H1 (cell line): ENCODE data around the gene ISG15. TPM values are rescaled to one million over a fixed set of nuclear protein-coding genes. Genes with fewer than 3 reads are reported as not detected.

ENCODE experiments used
- CTCF ChIA-PET: fragments of 300-600 bp; sonication (Branson Sonifier 250); formaldehyde crosslinking; loops from one replicate; lab custom pipeline; 2021; ENCODE audit not compliant: partially characterized antibody; lab: Charles Lee
- POLR2A ChIA-PET: fragments of 300-600 bp; sonication (Branson Sonifier 250); formaldehyde crosslinking; loops from one replicate; lab custom pipeline; 2021; ENCODE audit warnings: inconsistent platforms; ENCODE audit not compliant: partially characterized antibody; lab: Charles Lee
- DNase-seq, 2 experiments: peaks; one replicate each; pipeline versions ENCODE4 v3.0.0 to v3.0.0-alpha.2; 2010 to 2022; ENCODE audit warnings: low spot score in 2 of 2, low read depth in 1 of 2, mixed read lengths in 1 of 2
- FAIRE-seq: peaks from 2 replicates; lab custom pipeline; 2011; peaks lifted over from hg19 to GRCh38; lab: Jason Lieb, UNC
- H2AFZ ChIP-seq: 2 replicates; pipeline ENCODE4 v1.8.1; 2012; ENCODE audit warnings: low read length, inconsistent platforms
- H2AK5ac ChIP-seq: 2 replicates; pipeline ENCODE4 v1.6.1; 2013; ENCODE audit warnings: low read depth, low read length
- H2BK120ac ChIP-seq: replicated peaks from 2 replicates; pipeline ENCODE3; 2013; ENCODE audit warnings: low read depth, low read length, inconsistent platforms
- H2BK12ac ChIP-seq: 2 replicates; pipeline ENCODE4 v1.6.1; 2013; ENCODE audit warnings: low read depth, low read length
- H2BK15ac ChIP-seq: 2 replicates; pipeline ENCODE4 v1.6.1; 2013; ENCODE audit warnings: low read length
- H2BK20ac ChIP-seq: 2 replicates; pipeline ENCODE4 v1.6.1; 2013; ENCODE audit warnings: low read length
- H2BK5ac ChIP-seq: 2 replicates; pipeline ENCODE4 v1.6.1; 2013; ENCODE audit warnings: low read depth, low read length
- H3K14ac ChIP-seq: 2 replicates; pipeline ENCODE4 v1.6.1; 2013; ENCODE audit warnings: inconsistent platforms; ENCODE audit not compliant: insufficient read length
- H3K18ac ChIP-seq: 2 replicates; pipeline ENCODE4 v1.6.1; 2013; ENCODE audit warnings: low read length; ENCODE audit errors: extremely low read depth
- H3K23ac ChIP-seq: 2 replicates; pipeline ENCODE4 v1.6.1; 2013; ENCODE audit warnings: inconsistent platforms; ENCODE audit not compliant: insufficient read length
- H3K23me2 ChIP-seq: 2 replicates; pipeline ENCODE4 v1.6.1; 2013; ENCODE audit warnings: low read depth, low read length
- H3K27ac ChIP-seq: 2 replicates; pipeline ENCODE4 v1.6.1; 2011; ENCODE audit warnings: low read depth, low read length, inconsistent platforms
- H3K27me3 ChIP-seq, 4 experiments: replicated peaks in 1 of 4; 1 replicate in 1 of 4; 2 replicates in 3 of 4; pipeline versions ENCODE4 v1.6.1 to v1.8.1; 2011 to 2013; ENCODE audit warnings: low read length in 3 of 4, mild to moderate bottlenecking in 3 of 4, inconsistent platforms in 2 of 4, mixed read lengths in 2 of 4, moderate library complexity in 1 of 4; ENCODE audit not compliant: control insufficient read depth in 3 of 4, insufficient read depth in 3 of 4; ENCODE audit errors: extremely low read depth in 1 of 4
- H3K36me3 ChIP-seq, 4 experiments: 2 replicates each; pipeline versions ENCODE4 v1.6.1 to v1.8.1; 2011 to 2013; ENCODE audit warnings: mild to moderate bottlenecking in 4 of 4, low read length in 3 of 4, moderate library complexity in 2 of 4, control low read depth in 1 of 4, inconsistent platforms in 1 of 4; ENCODE audit not compliant: insufficient read depth in 4 of 4, control insufficient read depth in 2 of 4
- H3K4ac ChIP-seq: replicated peaks from 2 replicates; pipeline ENCODE3; 2013; ENCODE audit warnings: low read length, low read depth, mixed read lengths, inconsistent platforms; ENCODE audit not compliant: insufficient read length
- H3K4me1 ChIP-seq, 4 experiments: replicated peaks in 1 of 4; 1 replicate in 1 of 4; 2 replicates in 3 of 4; pipeline versions ENCODE4 v1.6.1 to v1.8.1; 2011 to 2013; ENCODE audit warnings: low read length in 3 of 4, inconsistent platforms in 2 of 4, mixed read lengths in 1 of 4; ENCODE audit not compliant: insufficient read depth in 4 of 4, control insufficient read depth in 3 of 4
- H3K4me2 ChIP-seq, 2 experiments: 2 replicates each; pipeline versions ENCODE4 v1.6.1 to v1.8.1; 2011 to 2013; ENCODE audit warnings: low read depth in 2 of 2, low read length in 2 of 2, control low read depth in 1 of 2, inconsistent platforms in 1 of 2, mild to moderate bottlenecking in 1 of 2; ENCODE audit not compliant: insufficient read depth in 1 of 2
- H3K4me3 ChIP-seq, 4 experiments: fragments of 200-600, 300-600 bp in 1 of 4; sonication (generic), shearing (Covaris generic), sonication (Bioruptor Twin) in 1 of 4; 2 replicates each; pipeline versions ENCODE4 v1.5.1 to v1.8.1; 2011 to 2016; ENCODE audit warnings: low read length in 4 of 4, low read depth in 3 of 4, control low read depth in 2 of 4, inconsistent platforms in 2 of 4, mild to moderate bottlenecking in 2 of 4, mixed read lengths in 1 of 4, moderate library complexity in 1 of 4; ENCODE audit not compliant: insufficient read depth in 2 of 4; ENCODE audit errors: extremely low read depth in 1 of 4
- H3K56ac ChIP-seq: replicated peaks from 2 replicates; pipeline ENCODE3; 2013; ENCODE audit warnings: low read depth, mild to moderate bottlenecking, mixed read lengths, low read length, inconsistent platforms; ENCODE audit not compliant: insufficient read length
- H3K79me1 ChIP-seq: 2 replicates; pipeline ENCODE4 v1.6.1; 2013; ENCODE audit warnings: low read depth, low read length, control low read depth
- H3K79me2 ChIP-seq, 2 experiments: 2 replicates each; pipeline versions ENCODE4 v1.6.1 to v1.8.1; 2012 to 2013; ENCODE audit warnings: low read length in 2 of 2, mild to moderate bottlenecking in 2 of 2, inconsistent platforms in 1 of 2; ENCODE audit not compliant: insufficient read depth in 2 of 2, control insufficient read depth in 1 of 2
- H3K9ac ChIP-seq, 4 experiments: replicated peaks in 1 of 4; 1 replicate in 1 of 4; 2 replicates in 3 of 4; pipeline versions ENCODE4 v1.6.1 to v1.8.1; 2011 to 2013; ENCODE audit warnings: low read depth in 3 of 4, low read length in 3 of 4, control low read depth in 2 of 4, mild to moderate bottlenecking in 2 of 4, moderate library complexity in 2 of 4, inconsistent platforms in 1 of 4; ENCODE audit errors: extremely low read depth in 1 of 4
- H3K9me3 ChIP-seq, 2 experiments: 2 replicates each; pipeline versions ENCODE4 v1.6.1 to v1.8.1; 2012 to 2013; ENCODE audit warnings: mild to moderate bottlenecking in 2 of 2, moderate library complexity in 2 of 2, control low read depth in 1 of 2, inconsistent platforms in 1 of 2, low read depth in 1 of 2, low read length in 1 of 2, mixed read lengths in 1 of 2; ENCODE audit not compliant: insufficient read depth in 2 of 2
- H4K20me1 ChIP-seq, 2 experiments: replicated peaks in 1 of 2; 2 replicates each; pipeline versions ENCODE3 to v1.8.1; 2011 to 2013; ENCODE audit warnings: inconsistent platforms in 2 of 2, low read length in 2 of 2, mild to moderate bottlenecking in 1 of 2; ENCODE audit not compliant: insufficient read depth in 2 of 2, control insufficient read depth in 1 of 2
- H4K5ac ChIP-seq: 2 replicates; pipeline ENCODE4 v1.6.1; 2013; ENCODE audit warnings: low read length, low read depth, mixed read lengths, inconsistent platforms; ENCODE audit not compliant: insufficient read length
- H4K8ac ChIP-seq: 2 replicates; pipeline ENCODE4 v1.8.0; 2013; ENCODE audit warnings: mild to moderate bottlenecking, moderate library complexity, low read length, inconsistent platforms; ENCODE audit not compliant: insufficient read depth; ENCODE audit errors: extremely low read depth
- H4K91ac ChIP-seq: replicated peaks from 2 replicates; pipeline ENCODE3; 2013; ENCODE audit warnings: low read length, mixed read lengths, inconsistent platforms; ENCODE audit not compliant: insufficient read length
- EZH2 ChIP-seq: fragments of 200-600 bp; sonication (generic); IDR thresholded peaks from 2 replicates; pipeline ENCODE4 v1.7.1; 2012; ENCODE audit warnings: low read depth, mild to moderate bottlenecking, moderate library complexity, low read length, inconsistent platforms; ENCODE audit not compliant: severe bottlenecking
- FOSL1 ChIP-seq: IDR thresholded peaks from 2 replicates; pipeline ENCODE4 v1.6.1; 2011; ENCODE audit warnings: mild to moderate bottlenecking, low read depth, low read length, moderate library complexity; ENCODE audit not compliant: insufficient read depth
- MAFK ChIP-seq: IDR thresholded peaks from 2 replicates; pipeline ENCODE4 v1.6.1; 2012; ENCODE audit warnings: low read depth, mild to moderate bottlenecking, improper control_type of control experiment, low read length
- POU5F1 ChIP-seq: IDR thresholded peaks from 2 replicates; pipeline ENCODE4 v1.6.1; 2011; ENCODE audit warnings: low read depth, mild to moderate bottlenecking, low read length, moderate library complexity
- SIX5 ChIP-seq: IDR thresholded peaks from 2 replicates; pipeline ENCODE4 v1.6.1; 2011; ENCODE audit warnings: mild to moderate bottlenecking, low read depth, low read length
- WGBS, 2 experiments: shearing (Covaris generic) in 1 of 2; methylation state at CpG; one replicate each; pipeline versions ENCODE4 v1.1.6 to v1.1.7; 2013 to 2015; ENCODE audit warnings: low lambda C conversion rate in 2 of 2, mixed read lengths in 2 of 2, inconsistent platforms in 1 of 2, low coverage in 1 of 2, missing lambda C conversion rate in 1 of 2; ENCODE audit not compliant: insufficient replicate concordance in 2 of 2, insufficient coverage in 1 of 2, insufficient read length in 1 of 2; ENCODE audit errors: extremely low coverage in 1 of 2, missing lambda C conversion rate in 1 of 2; 5-methylcytosine and 5-hydroxymethylcytosine counted together
- polyA plus RNA-seq, 7 experiments: library from polyadenylated mRNA; depleted of rRNA in 3 of 7; stranded (reverse) in 5 of 7; unstranded in 2 of 7; fragments of >200 nt in 5 of 7; fragments of 200-250 nt in 2 of 7; gene quantifications; 1 replicate in 5 of 7; 2 replicates in 1 of 7; 4 replicates in 1 of 7; pipeline versions ENCODE4 v1.2.1 to v1.2.3, GENCODE V29; 2011 to 2013; ENCODE audit warnings: missing spikeins in 2 of 7, mixed read lengths in 2 of 7
- total RNA-seq: library from RNA; stranded (reverse); fragmentation: NEBNext Ultra II Directional; extraction: Animal tissue kit (Norgen Biotek cat#: 25700); gene quantifications from 2 replicates; pipeline ENCODE4 v1.2.1, GENCODE V29; 2021

ISG15 gene
- total and polyA plus RNA-seq, 2 of the 8 experiments (the other 6 are each of a cell fraction or from before 2014, with no cell fraction given), result 29.3 to 121 TPM

DNA sequence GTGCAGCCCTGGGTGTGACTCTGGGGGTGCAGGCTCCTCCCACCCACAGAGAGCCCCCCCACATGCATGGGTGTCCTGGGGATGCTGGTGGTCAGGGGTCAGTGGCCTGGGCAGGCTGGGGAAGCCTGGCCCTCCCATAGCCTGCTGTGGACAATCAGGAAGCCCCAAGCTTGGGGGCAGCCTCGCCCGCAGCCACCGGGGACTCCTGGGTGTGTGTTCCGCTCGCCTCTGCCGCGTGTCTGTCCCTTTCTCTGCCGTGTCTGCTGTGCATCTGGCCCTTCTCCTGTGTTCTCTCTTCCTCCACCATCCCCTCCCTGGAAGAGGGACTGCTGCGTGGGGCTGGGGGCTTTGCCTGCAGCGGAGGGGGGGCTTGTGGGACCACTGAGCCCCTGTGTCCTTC, 29.5 kb downstream of the ISG15 start:
- Histone ChIP-seq H2BK15ac (no peak overlapping the region), H3K18ac (no peak overlapping the region), H3K9ac (no peak overlapping the region), H3K23ac (no peak overlapping the region), H3K4me3 (no peak overlapping the region), H3K4ac (no peak overlapping the region), H3K36me3 (peaks cover 6 to 52% (median 23%) of the 10 kb centered on the region in 4 experiments), H3K14ac (no peak overlapping the region), H2BK12ac (no peak overlapping the region), H2BK5ac (0 out of 2 replicates have a peak overlapping the region, but pooled peaks have one; percentile 44), H4K5ac (no peak overlapping the region), H3K23me2 (peaks cover 8% of the 10 kb centered on the region; the same call in 1 of the 2 replicates), H3K79me2 (no peaks in the 10 kb centered on the region), H2AK5ac (no peak overlapping the region), H4K8ac (peak overlapping the region; percentile 35; the same call in 1 of the 2 replicates), H3K79me1 (peaks cover 7% of the 10 kb centered on the region; the same call in 1 of the 2 replicates), H3K56ac (no peak overlapping the region), H3K9me3 (no peaks in the 10 kb centered on the region), H4K20me1 (peaks cover 29 to 46% of the 10 kb centered on the region in 2 experiments), H3K27me3 (peaks cover 0 to 23% (median 16%) of the 10 kb centered on the region in 4 experiments; a peak in 5 of 7 replicates), H3K27ac (no peak overlapping the region), H3K4me1 (peaks cover 0 to 10% (median 2%) of the 10 kb centered on the region in 4 experiments; a peak in 4 of 7 replicates), H3K4me2 (no peak overlapping the region), H2BK120ac (no peak overlapping the region), H4K91ac (no peak overlapping the region), H2AFZ (no peak overlapping the region), H2BK20ac (no peak overlapping the region)
- ChIA-PET CTCF (interaction anchor here (1.6 to 2.5 kb wide), 3 partner anchors 17 to 24 kb away, joined by 4 to 11 read pairs (median 9); no protein-coding TSS in a partner anchor), POLR2A (interaction anchor here (0.9 to 3.8 kb wide), 4 partner anchors 9 to 16 kb away, joined by 3 to 19 read pairs (median 10); no protein-coding TSS in a partner anchor)
- WGBS, 2 experiments, result 96% methylated on average over 10 of the region's 10 CpGs; no CpG with 5 or more reads in 1 of the 2 experiments
- TF ChIP-seq SIX5 (no peak), POU5F1 (no peak), EZH2 (no peak), MAFK (no peak), FOSL1 (no peak)
- FAIRE-seq (no peak), DNase-seq (no peak)
